Measurements from ENCODE around the gene AKT3. TPM values are rescaled to one million over a fixed set of nuclear protein-coding genes. Genes with fewer than 3 reads are reported as not detected.

AKT3 gene
- total and polyA plus RNA-seq, 2 of the 8 experiments (the other 6 are each of a cell fraction or from before 2014, with no cell fraction given), result 6.0 to 36.4 TPM

- TF ChIP-seq, protein P1, sequence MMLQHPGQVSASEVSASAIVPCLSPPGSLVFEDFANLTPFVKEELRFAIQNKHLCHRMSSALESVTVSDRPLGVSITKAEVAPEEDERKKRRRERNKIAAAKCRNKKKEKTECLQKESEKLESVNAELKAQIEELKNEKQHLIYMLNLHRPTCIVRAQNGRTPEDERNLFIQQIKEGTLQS (IDR thresholded peaks at IDR 0.05; ENCODE audit: insufficient read depth, low read depth, low read length), result no peak
- no peak for TF ChIP-seq TBP (IDR thresholded peaks at IDR 0.05; ENCODE audit: low read depth, low read length)
- TF ChIP-seq CREB1 (IDR thresholded peaks at IDR 0.05), result no peak
- TF ChIP-seq, protein P2, sequence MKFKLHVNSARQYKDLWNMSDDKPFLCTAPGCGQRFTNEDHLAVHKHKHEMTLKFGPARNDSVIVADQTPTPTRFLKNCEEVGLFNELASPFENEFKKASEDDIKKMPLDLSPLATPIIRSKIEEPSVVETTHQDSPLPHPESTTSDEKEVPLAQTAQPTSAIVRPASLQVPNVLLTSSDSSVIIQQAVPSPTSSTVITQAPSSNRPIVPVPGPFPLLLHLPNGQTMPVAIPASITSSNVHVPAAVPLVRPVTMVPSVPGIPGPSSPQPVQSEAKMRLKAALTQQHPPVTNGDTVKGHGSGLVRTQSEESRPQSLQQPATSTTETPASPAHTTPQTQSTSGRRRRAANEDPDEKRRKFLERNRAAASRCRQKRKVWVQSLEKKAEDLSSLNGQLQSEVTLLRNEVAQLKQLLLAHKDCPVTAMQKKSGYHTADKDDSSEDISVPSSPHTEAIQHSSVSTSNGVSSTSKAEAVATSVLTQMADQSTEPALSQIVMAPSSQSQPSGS (IDR thresholded peaks at IDR 0.05; ENCODE audit: low read length), result no peak
These were observed 12.0 kb downstream of the AKT3 start (continued) for GRCh38 chr1:243837907-243838535.

All from H1 (cell line).